ENCODE results near the gene PARD6B.
"Not testable (repeated sequence)": the region's sequence is repeated elsewhere in the genome, so short reads cannot be mapped to it uniquely, and the experiment has no call there.

Gene PARD6B

DNA sequence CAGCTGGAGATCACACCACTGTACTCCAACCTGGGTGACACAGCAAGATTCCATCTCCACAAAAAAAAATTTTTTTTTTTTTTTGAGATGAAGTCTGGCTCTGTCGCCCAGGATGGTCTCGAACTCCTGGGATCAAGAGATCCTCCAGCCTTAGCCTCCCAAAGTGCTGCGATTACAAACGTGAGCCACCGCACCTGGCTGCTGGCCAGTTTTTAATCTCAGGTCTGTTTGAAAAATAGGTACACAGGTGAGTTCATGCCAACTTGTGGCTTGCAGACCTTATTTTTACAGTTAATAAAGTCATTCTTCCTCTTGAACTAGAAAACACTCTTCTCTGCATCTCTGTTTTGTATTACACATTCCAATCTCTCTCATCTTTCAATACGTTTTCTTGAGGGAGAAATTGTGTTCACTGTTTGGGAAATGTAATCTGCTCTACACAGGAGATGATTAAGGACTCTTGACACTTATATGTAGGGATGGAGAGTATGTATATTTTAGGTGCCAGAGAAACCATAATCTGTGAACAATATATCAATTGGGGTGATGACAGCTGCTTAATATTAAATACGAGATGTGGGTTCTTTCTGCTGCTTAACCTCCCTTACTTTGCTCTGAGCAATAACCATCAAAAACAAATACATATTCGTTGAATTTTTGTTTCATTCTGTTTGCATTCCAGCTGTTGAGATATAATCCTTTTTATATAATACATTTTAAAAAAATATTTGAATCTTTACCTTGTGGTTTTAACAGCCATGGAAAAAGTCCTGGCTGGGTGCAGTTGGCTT lies 22.3 kb upstream of the PARD6B start:
- no peak for DNase-seq (ENCODE audit: low read depth)
- no peak overlapping the region for H3K4me3 ChIP-seq (ENCODE audit: low read depth, low read length)
- TF ChIP-seq, protein P1, sequence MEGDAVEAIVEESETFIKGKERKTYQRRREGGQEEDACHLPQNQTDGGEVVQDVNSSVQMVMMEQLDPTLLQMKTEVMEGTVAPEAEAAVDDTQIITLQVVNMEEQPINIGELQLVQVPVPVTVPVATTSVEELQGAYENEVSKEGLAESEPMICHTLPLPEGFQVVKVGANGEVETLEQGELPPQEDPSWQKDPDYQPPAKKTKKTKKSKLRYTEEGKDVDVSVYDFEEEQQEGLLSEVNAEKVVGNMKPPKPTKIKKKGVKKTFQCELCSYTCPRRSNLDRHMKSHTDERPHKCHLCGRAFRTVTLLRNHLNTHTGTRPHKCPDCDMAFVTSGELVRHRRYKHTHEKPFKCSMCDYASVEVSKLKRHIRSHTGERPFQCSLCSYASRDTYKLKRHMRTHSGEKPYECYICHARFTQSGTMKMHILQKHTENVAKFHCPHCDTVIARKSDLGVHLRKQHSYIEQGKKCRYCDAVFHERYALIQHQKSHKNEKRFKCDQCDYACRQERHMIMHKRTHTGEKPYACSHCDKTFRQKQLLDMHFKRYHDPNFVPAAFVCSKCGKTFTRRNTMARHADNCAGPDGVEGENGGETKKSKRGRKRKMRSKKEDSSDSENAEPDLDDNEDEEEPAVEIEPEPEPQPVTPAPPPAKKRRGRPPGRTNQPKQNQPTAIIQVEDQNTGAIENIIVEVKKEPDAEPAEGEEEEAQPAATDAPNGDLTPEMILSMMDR (IDR thresholded peaks at IDR 0.05; ENCODE audit: low read depth, low read length, missing control alignments): no peak

DNA sequence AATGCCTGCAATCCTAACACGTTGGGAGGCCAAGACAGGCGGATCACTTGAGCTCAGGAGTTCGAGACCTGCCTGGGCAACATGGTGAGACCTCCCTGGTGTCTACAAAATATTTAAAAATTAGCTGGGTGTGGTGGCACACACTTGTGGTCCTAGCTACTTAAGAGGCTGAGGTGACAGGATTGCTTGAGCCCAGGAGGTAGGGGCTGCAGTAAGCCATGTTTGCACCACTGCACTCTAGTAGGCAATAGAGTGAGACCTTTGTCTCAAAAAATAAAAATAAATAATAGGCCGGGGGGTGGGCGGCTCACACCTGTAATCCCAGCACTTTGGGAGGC lies 21.8 kb upstream of the PARD6B start:
- no peak for DNase-seq (ENCODE audit: low read depth)
- TF ChIP-seq, protein P1 (IDR thresholded peaks at IDR 0.05; ENCODE audit: low read depth, low read length, missing control alignments): no peak
- H3K4me3 ChIP-seq (ENCODE audit: low read depth, low read length): no peak overlapping the region

DNA sequence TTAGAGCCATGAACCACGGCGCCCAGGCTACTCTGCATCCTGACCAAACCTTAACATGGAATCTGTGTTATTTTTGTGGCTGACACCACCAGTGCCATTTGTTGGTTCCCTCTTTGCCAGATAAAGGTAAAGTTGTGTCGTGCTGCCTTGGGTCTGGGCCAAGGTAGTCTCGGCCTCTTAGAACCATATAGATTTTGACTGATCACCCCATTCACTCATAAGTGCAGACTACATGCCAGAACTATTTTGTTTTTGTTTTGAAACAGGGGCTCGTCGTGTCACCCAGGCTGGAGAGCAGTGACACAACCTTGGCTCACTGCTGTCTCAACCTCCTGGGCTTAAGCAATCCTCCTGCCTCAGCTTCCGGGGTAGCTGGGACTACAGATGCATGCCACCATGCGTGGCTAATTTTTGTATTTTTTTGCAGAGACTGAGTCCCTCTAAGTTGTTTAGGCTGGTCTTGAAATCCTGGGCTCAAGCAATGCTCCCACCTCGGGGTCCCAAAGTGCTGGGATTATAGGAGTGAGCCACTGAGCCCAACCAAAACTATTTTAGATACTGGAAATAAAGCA lies 20.8 kb upstream of the PARD6B start:
- TF ChIP-seq, protein P1 (IDR thresholded peaks at IDR 0.05; ENCODE audit: low read depth, low read length, missing control alignments): no peak
- no peak for DNase-seq (ENCODE audit: low read depth)
- H3K4me3 ChIP-seq (ENCODE audit: low read depth, low read length): no peak overlapping the region

DNA sequence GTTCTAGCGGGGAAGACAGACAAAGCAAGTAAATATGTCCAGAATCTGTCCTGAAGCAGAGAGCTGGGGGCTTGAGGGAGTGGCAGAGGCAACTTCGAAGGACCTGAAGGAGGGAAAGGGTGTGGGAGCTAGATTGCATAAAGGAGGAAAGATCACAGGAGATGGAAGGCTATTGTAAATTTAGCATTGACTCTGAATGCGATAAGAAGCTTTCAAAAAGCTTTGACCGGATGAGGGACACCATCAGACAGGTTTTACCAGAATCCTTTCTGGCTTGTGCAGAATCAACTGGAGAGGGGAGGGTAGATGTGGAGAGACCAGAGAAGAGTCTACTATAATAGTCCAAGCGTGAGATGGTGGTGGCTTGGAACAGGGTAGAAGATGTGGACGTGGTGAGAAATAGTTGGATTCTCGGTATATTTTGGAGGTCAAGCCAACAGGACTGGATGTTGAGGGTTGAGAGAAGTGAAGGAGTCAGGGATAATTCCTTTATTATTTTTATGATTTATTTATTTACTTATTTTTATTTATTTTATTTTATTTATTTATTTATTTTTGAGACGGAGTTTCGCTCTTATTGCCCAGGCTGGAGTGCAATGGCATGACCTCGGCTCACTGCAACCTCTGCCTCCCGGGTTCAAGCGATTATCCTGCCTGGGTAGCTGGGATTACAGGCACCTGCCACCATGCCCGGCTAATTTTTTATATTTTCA lies 20.1 kb upstream of the PARD6B start:
- no peak for DNase-seq (ENCODE audit: low read depth)
- H3K4me3 ChIP-seq (ENCODE audit: low read depth, low read length): no peak overlapping the region
- TF ChIP-seq, protein P1 (IDR thresholded peaks at IDR 0.05; ENCODE audit: low read depth, low read length, missing control alignments): no peak

DNA sequence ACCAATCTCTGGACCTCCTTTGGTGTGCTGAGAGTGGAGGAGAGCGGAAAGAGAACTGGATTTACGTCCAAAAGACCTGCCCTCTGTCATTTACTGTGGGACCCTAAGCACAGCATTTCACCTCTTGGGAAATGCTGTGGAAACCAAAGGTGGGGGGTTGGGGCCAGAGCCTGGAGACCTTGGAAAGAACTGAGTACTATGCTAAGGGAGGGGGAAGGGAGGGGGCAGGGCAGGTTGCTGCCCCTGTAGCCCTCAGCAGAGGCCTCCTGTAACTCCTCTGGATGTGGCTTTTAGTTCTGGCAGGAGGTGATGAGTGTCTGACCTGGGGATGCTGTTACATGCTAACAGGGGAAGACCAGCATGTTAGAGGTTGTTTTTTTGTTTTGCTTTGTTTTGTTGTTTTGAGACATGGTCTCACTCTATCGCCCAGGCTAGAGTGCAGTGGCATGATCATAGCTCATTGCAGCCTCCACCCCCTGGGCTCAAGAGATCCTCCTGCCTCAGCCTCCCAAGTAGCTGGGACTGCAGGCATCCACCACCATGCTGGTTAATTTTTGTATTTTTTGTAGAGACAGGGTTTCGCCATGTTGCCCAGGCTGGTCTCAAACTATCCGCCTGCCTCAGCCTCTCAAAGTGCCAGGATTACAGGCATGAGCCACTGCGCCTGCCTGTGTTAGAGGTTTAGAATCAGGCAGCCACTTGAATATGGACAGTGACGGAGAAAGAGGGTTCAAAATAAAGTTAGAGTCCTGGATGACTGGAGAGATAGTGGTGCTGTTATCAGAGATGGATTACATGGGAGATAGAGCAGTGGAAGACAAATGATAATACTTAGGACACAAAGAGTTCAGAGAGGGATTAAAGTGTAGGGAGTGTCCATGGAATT lies 18.4 kb upstream of the PARD6B start:
- no peak overlapping the region for H3K4me3 ChIP-seq (ENCODE audit: low read depth, low read length)
- TF ChIP-seq, protein P1 (IDR thresholded peaks at IDR 0.05; ENCODE audit: low read depth, low read length, missing control alignments): no peak
- no peak for DNase-seq (ENCODE audit: low read depth)

DNA sequence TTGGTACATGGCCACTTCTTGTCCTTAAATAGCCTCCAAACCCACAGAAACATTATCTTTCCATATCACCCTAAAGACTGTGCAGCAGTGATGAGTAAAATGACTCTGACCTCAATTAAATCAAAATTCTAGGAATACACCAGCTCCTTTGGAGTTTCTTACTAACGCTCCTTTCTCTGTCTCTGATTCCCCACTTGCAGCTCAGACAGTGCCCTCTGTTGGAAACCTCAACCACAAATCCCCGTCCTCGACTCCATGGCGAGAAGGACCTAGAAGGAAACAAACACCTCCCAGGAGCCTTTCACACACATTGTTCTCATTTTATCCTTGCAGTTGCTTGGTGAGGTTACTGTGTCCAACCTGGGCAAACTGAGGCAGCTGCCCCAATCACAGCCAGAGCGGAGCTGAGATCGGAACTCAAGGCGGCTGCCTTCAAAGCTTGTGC lies 17.7 kb upstream of the PARD6B start:
- no peak for DNase-seq (ENCODE audit: low read depth)
- no peak overlapping the region for H3K4me3 ChIP-seq (ENCODE audit: low read depth, low read length)
- TF ChIP-seq, protein P1 (IDR thresholded peaks at IDR 0.05; ENCODE audit: low read depth, low read length, missing control alignments): no peak

DNA sequence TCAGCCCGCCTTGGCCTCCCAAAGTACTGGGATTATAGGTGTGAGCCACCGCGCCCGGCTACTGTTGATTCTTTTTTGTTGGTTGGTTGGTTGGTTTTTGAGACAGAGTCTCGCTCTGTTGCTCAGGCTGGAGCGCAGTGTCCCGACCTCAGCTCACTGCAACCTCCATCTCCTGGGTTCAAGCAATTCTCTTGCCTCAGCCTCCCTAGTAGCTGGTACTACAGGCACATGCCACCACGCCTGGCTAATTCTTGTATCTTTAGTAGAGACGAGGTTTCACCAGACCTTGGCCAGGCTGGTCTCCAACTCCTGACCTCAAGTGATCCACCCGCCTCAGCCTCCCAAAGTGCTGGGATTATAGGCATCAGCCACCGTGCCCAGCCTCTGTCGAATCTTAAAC lies 17.0 kb upstream of the PARD6B start:
- DNase-seq (ENCODE audit: low read depth): not testable (repeated sequence)

More for the DNA sequence above, 17.0 kb upstream of the PARD6B start:
- H3K4me3 ChIP-seq (ENCODE audit: low read depth, low read length): not testable (repeated sequence)

Data from GM12864 (cell line).